ENCODE results near the gene GMDS.

GMDS gene

GRCh38 chr6:1581120-1581991 lies 664.0 kb downstream of the GMDS start:
- no peak for TF ChIP-seq CTCF (IDR thresholded peaks at IDR 0.05; ENCODE audit: borderline replicate concordance, insufficient read depth, low read depth, low read length)
- H3K4me3 ChIP-seq (ENCODE audit: low read depth, low read length): no peak overlapping the region

GRCh38 chr6:1580585-1580984 lies 664.8 kb downstream of the GMDS start:
- no peak for TF ChIP-seq CTCF (IDR thresholded peaks at IDR 0.05; ENCODE audit: borderline replicate concordance, insufficient read depth, low read depth, low read length)

GRCh38 chr6:1580109-1580508 lies 665.3 kb downstream of the GMDS start:
- TF ChIP-seq CTCF (IDR thresholded peaks at IDR 0.05; ENCODE audit: borderline replicate concordance, insufficient read depth, low read depth, low read length): no peak
- no peak overlapping the region for H3K4me3 ChIP-seq (ENCODE audit: low read depth, low read length)

More at GRCh38 chr6:1580585-1580984, 664.8 kb downstream of the GMDS start:
- H3K4me3 ChIP-seq (ENCODE audit: low read depth, low read length): no peak overlapping the region

DNA sequence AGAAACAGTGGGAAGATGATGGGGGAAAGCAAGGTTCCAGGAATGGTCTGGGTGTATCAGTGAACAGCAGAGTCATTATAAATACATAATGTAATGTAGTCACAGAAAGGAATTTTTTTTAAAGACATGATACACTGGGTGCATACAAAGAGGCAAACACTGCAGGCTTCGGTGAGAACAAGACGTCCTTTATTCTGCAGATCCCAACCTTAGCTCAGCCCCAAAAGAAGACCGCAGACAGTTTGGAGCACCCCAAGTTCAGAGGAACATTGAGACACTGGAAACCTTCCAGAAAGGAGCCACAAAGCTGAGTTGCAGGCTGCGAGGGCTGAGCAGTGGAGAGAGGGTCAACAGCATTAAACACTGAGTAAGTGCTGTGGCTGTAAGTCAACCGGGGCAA lies 666.3 kb downstream of the GMDS start:
- H3K4me3 ChIP-seq (ENCODE audit: low read depth, low read length): no peak overlapping the region
- TF ChIP-seq CTCF (IDR thresholded peaks at IDR 0.05; ENCODE audit: borderline replicate concordance, insufficient read depth, low read depth, low read length): no peak

DNA sequence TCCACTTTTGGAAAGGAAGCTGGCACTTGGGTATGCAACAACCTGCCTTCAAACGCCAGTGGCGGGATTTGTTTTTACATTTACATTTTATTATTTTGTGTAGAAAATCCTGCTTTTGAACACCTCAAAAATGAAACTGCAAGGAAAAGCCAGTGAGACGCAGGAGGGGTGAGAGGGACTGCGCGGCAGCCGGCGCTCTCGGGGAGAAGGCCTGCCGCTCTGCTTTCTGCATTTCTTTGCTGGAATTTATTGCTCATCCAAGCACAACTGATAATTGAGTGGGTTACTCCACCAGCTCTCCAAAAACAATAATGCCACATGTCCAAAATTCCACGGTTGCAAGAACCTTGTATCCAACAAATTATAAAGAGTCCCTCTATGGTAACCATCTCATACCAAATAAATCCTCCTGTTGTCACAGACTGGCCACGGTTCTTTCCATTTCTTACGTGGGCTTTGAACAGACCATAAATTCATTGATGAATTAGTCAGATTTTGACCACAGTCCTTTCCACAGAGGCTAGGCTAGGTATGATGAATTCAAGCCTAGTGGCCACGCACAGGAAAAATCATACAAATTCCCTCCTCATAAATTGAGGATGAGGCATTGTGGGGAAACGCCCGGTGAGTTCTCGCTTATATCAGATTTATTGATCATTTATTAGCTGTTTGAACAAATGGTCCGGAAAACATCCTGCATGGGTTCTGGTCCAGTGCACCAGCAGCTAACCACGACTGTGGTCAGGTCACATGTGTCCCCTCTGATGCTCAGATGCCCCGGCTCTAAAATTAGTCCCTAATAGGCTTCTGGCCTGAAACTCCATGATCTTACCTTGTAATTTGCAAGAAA lies 667.3 kb downstream of the GMDS start:
- no peak for TF ChIP-seq CTCF (IDR thresholded peaks at IDR 0.05; ENCODE audit: borderline replicate concordance, insufficient read depth, low read depth, low read length)

DNA sequence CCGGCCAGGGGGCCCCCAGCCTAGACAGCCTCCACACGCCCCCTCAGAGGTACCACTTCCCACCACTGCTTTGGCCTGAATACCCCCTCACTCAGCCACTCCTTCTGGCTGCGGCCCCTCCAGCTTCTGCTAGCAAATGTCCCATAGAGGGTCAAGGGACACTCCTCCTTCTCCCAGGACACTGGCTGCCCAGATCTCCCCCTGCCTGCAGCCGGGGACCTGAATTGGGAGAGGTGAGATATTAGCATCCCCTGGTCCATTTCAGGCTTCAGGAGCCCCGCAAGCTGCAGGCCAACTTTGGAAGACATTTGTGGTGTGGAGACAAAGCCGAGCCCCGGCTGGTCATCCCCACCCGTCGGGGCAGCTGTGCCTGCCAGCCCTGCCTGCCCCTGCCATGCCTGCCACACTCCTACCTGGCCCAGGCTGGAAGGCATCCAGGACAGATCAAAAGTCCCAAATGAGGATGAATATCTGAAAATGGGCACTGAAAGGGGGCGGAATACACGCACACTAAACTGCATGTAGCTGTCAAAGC lies 668.2 kb downstream of the GMDS start:
- no peak for TF ChIP-seq CTCF (IDR thresholded peaks at IDR 0.05; ENCODE audit: borderline replicate concordance, insufficient read depth, low read depth, low read length)
- H3K4me3 ChIP-seq (ENCODE audit: low read depth, low read length): no peak overlapping the region

More for the DNA sequence above, 667.3 kb downstream of the GMDS start:
- H3K4me3 ChIP-seq (ENCODE audit: low read depth, low read length): no peak overlapping the region
